IPS-15b (cell line): Measurements from ENCODE around the gene TPST2.

Experiments
- H3K27me3 ChIP-seq: one replicate; pipeline ENCODE4 v1.6.1; 2013; ENCODE audit warnings: low read length; ENCODE audit not compliant: control insufficient read depth, insufficient read depth
- H3K36me3 ChIP-seq: one replicate; pipeline ENCODE4 v1.6.1; 2013; ENCODE audit warnings: low read length; ENCODE audit not compliant: control insufficient read depth, insufficient read depth
- H3K4me1 ChIP-seq: one replicate; pipeline ENCODE4 v1.6.1; 2013; ENCODE audit warnings: mild to moderate bottlenecking, low read length; ENCODE audit not compliant: control insufficient read depth, insufficient read depth
- H3K4me3 ChIP-seq: one replicate; pipeline ENCODE4 v1.5.1; 2013; ENCODE audit warnings: low read depth, low read length
- H3K9ac ChIP-seq: one replicate; pipeline ENCODE4 v1.6.1; 2013; ENCODE audit warnings: low read depth, mild to moderate bottlenecking, low read length
- H3K9me3 ChIP-seq: one replicate; pipeline ENCODE4 v1.6.1; 2013; ENCODE audit warnings: mild to moderate bottlenecking, low read length; ENCODE audit not compliant: control insufficient read depth, insufficient read depth

Gene TPST2

DNA sequence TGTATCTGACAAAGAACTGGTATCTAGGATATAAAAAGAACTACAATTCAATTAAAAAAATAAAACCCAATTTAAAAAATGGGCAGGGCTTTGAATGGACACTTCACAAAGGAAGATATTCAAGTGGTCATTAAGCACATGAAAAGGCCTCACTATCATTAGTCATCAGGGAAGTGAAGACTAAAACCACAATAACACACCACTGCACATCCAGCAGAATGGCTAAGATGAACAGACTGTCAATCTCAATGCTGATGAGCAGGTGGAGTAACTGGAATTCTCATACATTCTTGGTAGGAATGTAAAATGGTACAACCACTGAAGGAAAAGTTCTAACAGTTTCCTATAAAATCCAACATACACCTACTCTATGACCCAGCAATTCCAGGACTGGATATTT is 115.2 kb downstream of the TPST2 start:
- Histone ChIP-seq H3K36me3 (peaks cover 29% of the 10 kb centered on the region), H3K27me3 (no peaks in the 10 kb centered on the region), H3K9ac (no peak overlapping the region), H3K4me3 (no peak overlapping the region), H3K9me3 (no peaks in the 10 kb centered on the region), H3K4me1 (no peaks in the 10 kb centered on the region)
